HEK293 (cell line): ENCODE measurements around the gene NRL.

Experiments used
- KLF16 ChIP-seq: fragments of 450-650 bp; formaldehyde crosslinking; IDR thresholded peaks from 2 replicates; pipeline ENCODE4 v1.5.1; 2017; ENCODE audit warnings: missing biosample characterization, missing genetic modification characterization
- PRDM4 ChIP-seq: fragments of 450-650 bp; formaldehyde crosslinking; IDR thresholded peaks from 2 replicates; pipeline ENCODE4 v1.5.1; 2017; ENCODE audit warnings: missing biosample characterization, missing genetic modification characterization
- SCRT2 ChIP-seq: fragments of 450-650 bp; formaldehyde crosslinking; IDR thresholded peaks from 2 replicates; pipeline ENCODE4 v1.5.1; 2016; ENCODE audit warnings: missing biosample characterization, missing genetic modification characterization
- SP3 ChIP-seq: fragments of 450-650 bp; formaldehyde crosslinking; IDR thresholded peaks from 2 replicates; pipeline ENCODE4 v1.5.1; 2016; ENCODE audit warnings: missing biosample characterization, missing genetic modification characterization
- ZBTB1 ChIP-seq: fragments of 450-650 bp; formaldehyde crosslinking; IDR thresholded peaks from 2 replicates; pipeline ENCODE4 v1.5.1; 2016; ENCODE audit warnings: missing biosample characterization, missing genetic modification characterization
- ZBTB17 ChIP-seq: fragments of 450-650 bp; formaldehyde crosslinking; IDR thresholded peaks from 2 replicates; pipeline ENCODE4 v1.5.1; 2016; ENCODE audit warnings: missing biosample characterization, missing genetic modification characterization
- ZFP41 ChIP-seq: fragments of 450-650 bp; formaldehyde crosslinking; IDR thresholded peaks from 2 replicates; pipeline ENCODE4 v1.5.1; 2016; ENCODE audit warnings: missing biosample characterization, missing genetic modification characterization, borderline replicate concordance
- ZFP69B ChIP-seq: fragments of 450-650 bp; formaldehyde crosslinking; IDR thresholded peaks from 2 replicates; pipeline ENCODE4 v1.5.1; 2016; ENCODE audit warnings: missing biosample characterization, missing genetic modification characterization
- ZNF114 ChIP-seq: fragments of 450-650 bp; formaldehyde crosslinking; IDR thresholded peaks from 2 replicates; pipeline ENCODE4 v1.5.0; 2017; ENCODE audit warnings: missing biosample characterization, missing genetic modification characterization
- ZNF16 ChIP-seq: fragments of 450-650 bp; formaldehyde crosslinking; IDR thresholded peaks from 2 replicates; pipeline ENCODE4 v1.5.1; 2016; ENCODE audit warnings: low read depth, missing biosample characterization, missing genetic modification characterization
- ZNF169 ChIP-seq: fragments of 450-650 bp; formaldehyde crosslinking; IDR thresholded peaks from 2 replicates; pipeline ENCODE4 v1.5.1; 2016; ENCODE audit warnings: missing biosample characterization, missing genetic modification characterization
- ZNF174 ChIP-seq: fragments of 450-650 bp; formaldehyde crosslinking; IDR thresholded peaks from 2 replicates; pipeline ENCODE4 v1.5.0; 2017; ENCODE audit warnings: missing biosample characterization, mild to moderate bottlenecking, missing genetic modification characterization
- ZNF2 ChIP-seq: fragments of 450-650 bp; formaldehyde crosslinking; IDR thresholded peaks from 2 replicates; pipeline ENCODE4 v1.5.1; 2016; ENCODE audit warnings: missing biosample characterization, missing genetic modification characterization
- ZNF223 ChIP-seq: fragments of 450-650 bp; formaldehyde crosslinking; IDR thresholded peaks from 2 replicates; pipeline ENCODE4 v1.5.1; 2016; ENCODE audit warnings: missing biosample characterization, missing genetic modification characterization
- ZNF26 ChIP-seq: fragments of 450-650 bp; formaldehyde crosslinking; IDR thresholded peaks from 2 replicates; pipeline ENCODE4 v1.5.1; 2016; ENCODE audit warnings: missing biosample characterization, missing genetic modification characterization
- ZNF302 ChIP-seq: fragments of 450-650 bp; formaldehyde crosslinking; IDR thresholded peaks from 2 replicates; pipeline ENCODE4 v1.5.1; 2016; ENCODE audit warnings: missing biosample characterization, missing genetic modification characterization, low read depth
- ZNF391 ChIP-seq: fragments of 450-650 bp; formaldehyde crosslinking; IDR thresholded peaks from 2 replicates; pipeline ENCODE4 v1.5.1; 2016; ENCODE audit warnings: low read depth, missing biosample characterization, missing genetic modification characterization, borderline replicate concordance
- ZNF621 ChIP-seq: fragments of 450-650 bp; formaldehyde crosslinking; IDR thresholded peaks from 2 replicates; pipeline ENCODE4 v1.5.1; 2017; ENCODE audit warnings: missing biosample characterization, missing genetic modification characterization
- ZNF747 ChIP-seq: fragments of 450-650 bp; formaldehyde crosslinking; IDR thresholded peaks from 2 replicates; pipeline ENCODE4 v1.5.1; 2016; ENCODE audit warnings: missing biosample characterization, missing genetic modification characterization
- ZNF837 ChIP-seq: fragments of 450-650 bp; formaldehyde crosslinking; IDR thresholded peaks from 2 replicates; pipeline ENCODE4 v1.5.1; 2016; ENCODE audit warnings: missing biosample characterization, missing genetic modification characterization
- ZSCAN23 ChIP-seq: fragments of 450-650 bp; formaldehyde crosslinking; IDR thresholded peaks from 2 replicates; pipeline ENCODE4 v1.5.1; 2016; ENCODE audit warnings: missing biosample characterization, missing genetic modification characterization
- ZXDB ChIP-seq: fragments of 450-650 bp; formaldehyde crosslinking; IDR thresholded peaks from 2 replicates; pipeline ENCODE4 v1.5.1; 2016; ENCODE audit warnings: missing biosample characterization, missing genetic modification characterization
- TF ChIP-seq, protein P1 (sequence below): fragments of 450-650 bp; formaldehyde crosslinking; IDR thresholded peaks from 2 replicates; pipeline ENCODE4 v1.5.1; 2017; ENCODE audit warnings: missing biosample characterization, missing genetic modification characterization
- TF ChIP-seq, protein P2 (sequence below): fragments of 450-650 bp; formaldehyde crosslinking; IDR thresholded peaks from 2 replicates; pipeline ENCODE4 v1.5.1; 2016; ENCODE audit warnings: missing biosample characterization, missing genetic modification characterization, borderline replicate concordance
- TF ChIP-seq, protein P3 (sequence below): fragments of 450-650 bp; formaldehyde crosslinking; IDR thresholded peaks from 2 replicates; pipeline ENCODE4 v1.5.1; 2016; ENCODE audit warnings: missing biosample characterization, missing genetic modification characterization

Gene NRL

DNA sequence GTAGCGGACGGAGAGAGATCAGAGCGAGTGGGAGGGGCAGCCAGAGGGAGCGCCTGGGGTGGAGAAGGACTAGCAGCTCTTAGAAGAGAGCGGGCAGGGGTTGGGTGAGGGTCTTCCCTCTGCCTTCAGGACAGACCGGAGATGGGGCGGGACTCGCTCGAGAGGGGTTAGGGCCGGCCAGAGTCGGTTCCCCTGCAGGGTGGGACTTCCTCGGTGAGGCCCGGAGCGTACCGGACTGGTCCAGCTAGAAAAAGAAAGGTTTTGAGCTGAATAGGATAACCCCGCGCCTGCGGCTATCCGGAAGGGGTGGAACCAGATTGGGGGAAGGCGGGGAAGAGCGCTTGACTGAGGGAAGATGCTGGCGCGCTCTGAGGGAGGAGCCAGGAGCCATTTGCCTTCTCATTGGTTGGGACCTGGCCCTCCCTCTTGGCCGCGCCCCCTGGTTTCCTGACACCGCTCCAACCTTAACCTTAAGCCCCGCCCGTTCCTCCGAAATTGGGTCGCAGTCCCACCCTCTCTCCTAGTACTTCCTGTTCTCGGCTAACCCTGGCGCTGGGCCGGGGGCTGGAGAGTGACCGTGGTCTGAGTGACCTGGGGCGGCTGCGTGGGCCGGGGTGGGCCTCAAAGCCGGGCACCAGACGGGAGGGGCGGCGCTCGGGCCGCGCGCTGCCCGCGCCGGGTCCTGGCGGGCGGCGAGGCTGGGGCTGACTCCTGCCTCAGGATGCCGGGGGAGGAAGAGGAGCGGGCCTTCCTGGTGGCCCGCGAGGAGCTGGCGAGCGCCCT, 32.4 kb upstream of the NRL start, which contains the start of gene RNF31 (continued):
- TF ChIP-seq, protein P1, sequence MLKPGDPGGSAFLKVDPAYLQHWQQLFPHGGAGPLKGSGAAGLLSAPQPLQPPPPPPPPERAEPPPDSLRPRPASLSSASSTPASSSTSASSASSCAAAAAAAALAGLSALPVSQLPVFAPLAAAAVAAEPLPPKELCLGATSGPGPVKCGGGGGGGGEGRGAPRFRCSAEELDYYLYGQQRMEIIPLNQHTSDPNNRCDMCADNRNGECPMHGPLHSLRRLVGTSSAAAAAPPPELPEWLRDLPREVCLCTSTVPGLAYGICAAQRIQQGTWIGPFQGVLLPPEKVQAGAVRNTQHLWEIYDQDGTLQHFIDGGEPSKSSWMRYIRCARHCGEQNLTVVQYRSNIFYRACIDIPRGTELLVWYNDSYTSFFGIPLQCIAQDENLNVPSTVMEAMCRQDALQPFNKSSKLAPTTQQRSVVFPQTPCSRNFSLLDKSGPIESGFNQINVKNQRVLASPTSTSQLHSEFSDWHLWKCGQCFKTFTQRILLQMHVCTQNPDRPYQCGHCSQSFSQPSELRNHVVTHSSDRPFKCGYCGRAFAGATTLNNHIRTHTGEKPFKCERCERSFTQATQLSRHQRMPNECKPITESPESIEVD (tag by site-specific recombination): no peak
- TF ChIP-seq ZSCAN23 (tag by site-specific recombination): no peak
- no peak for TF ChIP-seq ZNF16
- TF ChIP-seq ZNF2 (tag by site-specific recombination): peak; percentile 13; the same call in 1 of the 2 replicates
- TF ChIP-seq ZNF621: no peak
- no peak for TF ChIP-seq ZBTB1
- no peak; the same call in 1 of the 2 replicates for TF ChIP-seq ZBTB17 (tag by site-specific recombination)
- TF ChIP-seq ZFP69B (tag by site-specific recombination): peak; percentile 10; the same call in 1 of the 2 replicates
- TF ChIP-seq, protein P2, sequence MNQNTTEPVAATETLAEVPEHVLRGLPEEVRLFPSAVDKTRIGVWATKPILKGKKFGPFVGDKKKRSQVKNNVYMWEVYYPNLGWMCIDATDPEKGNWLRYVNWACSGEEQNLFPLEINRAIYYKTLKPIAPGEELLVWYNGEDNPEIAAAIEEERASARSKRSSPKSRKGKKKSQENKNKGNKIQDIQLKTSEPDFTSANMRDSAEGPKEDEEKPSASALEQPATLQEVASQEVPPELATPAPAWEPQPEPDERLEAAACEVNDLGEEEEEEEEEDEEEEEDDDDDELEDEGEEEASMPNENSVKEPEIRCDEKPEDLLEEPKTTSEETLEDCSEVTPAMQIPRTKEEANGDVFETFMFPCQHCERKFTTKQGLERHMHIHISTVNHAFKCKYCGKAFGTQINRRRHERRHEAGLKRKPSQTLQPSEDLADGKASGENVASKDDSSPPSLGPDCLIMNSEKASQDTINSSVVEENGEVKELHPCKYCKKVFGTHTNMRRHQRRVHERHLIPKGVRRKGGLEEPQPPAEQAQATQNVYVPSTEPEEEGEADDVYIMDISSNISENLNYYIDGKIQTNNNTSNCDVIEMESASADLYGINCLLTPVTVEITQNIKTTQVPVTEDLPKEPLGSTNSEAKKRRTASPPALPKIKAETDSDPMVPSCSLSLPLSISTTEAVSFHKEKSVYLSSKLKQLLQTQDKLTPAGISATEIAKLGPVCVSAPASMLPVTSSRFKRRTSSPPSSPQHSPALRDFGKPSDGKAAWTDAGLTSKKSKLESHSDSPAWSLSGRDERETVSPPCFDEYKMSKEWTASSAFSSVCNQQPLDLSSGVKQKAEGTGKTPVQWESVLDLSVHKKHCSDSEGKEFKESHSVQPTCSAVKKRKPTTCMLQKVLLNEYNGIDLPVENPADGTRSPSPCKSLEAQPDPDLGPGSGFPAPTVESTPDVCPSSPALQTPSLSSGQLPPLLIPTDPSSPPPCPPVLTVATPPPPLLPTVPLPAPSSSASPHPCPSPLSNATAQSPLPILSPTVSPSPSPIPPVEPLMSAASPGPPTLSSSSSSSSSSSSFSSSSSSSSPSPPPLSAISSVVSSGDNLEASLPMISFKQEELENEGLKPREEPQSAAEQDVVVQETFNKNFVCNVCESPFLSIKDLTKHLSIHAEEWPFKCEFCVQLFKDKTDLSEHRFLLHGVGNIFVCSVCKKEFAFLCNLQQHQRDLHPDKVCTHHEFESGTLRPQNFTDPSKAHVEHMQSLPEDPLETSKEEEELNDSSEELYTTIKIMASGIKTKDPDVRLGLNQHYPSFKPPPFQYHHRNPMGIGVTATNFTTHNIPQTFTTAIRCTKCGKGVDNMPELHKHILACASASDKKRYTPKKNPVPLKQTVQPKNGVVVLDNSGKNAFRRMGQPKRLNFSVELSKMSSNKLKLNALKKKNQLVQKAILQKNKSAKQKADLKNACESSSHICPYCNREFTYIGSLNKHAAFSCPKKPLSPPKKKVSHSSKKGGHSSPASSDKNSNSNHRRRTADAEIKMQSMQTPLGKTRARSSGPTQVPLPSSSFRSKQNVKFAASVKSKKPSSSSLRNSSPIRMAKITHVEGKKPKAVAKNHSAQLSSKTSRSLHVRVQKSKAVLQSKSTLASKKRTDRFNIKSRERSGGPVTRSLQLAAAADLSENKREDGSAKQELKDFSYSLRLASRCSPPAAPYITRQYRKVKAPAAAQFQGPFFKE (tag by site-specific recombination): no peak
- TF ChIP-seq, protein P3, sequence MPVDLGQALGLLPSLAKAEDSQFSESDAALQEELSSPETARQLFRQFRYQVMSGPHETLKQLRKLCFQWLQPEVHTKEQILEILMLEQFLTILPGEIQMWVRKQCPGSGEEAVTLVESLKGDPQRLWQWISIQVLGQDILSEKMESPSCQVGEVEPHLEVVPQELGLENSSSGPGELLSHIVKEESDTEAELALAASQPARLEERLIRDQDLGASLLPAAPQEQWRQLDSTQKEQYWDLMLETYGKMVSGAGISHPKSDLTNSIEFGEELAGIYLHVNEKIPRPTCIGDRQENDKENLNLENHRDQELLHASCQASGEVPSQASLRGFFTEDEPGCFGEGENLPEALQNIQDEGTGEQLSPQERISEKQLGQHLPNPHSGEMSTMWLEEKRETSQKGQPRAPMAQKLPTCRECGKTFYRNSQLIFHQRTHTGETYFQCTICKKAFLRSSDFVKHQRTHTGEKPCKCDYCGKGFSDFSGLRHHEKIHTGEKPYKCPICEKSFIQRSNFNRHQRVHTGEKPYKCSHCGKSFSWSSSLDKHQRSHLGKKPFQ (tag by site-specific recombination): no peak
- no peak for TF ChIP-seq ZNF114 (tag by site-specific recombination)
- TF ChIP-seq ZNF169 (tag by site-specific recombination): no peak
- TF ChIP-seq ZNF174 (tag by site-specific recombination): no peak
- no peak for TF ChIP-seq ZNF747 (tag by site-specific recombination)
- no peak for TF ChIP-seq ZNF26 (tag by site-specific recombination)
- TF ChIP-seq ZNF837 (tag by site-specific recombination): no peak
- no peak for TF ChIP-seq PRDM4
- no peak for TF ChIP-seq SCRT2 (tag by site-specific recombination)
- TF ChIP-seq ZNF223 (tag by site-specific recombination): no peak
- TF ChIP-seq ZNF391: peak; percentile 38; the same call in 1 of the 2 replicates
- no peak for TF ChIP-seq ZFP41 (tag by site-specific recombination)
- no peak for TF ChIP-seq ZNF302
- no peak; the same call in 1 of the 2 replicates for TF ChIP-seq ZXDB (tag by site-specific recombination)
- TF ChIP-seq KLF16 (tag by site-specific recombination): peak; percentile 5; the same call in 1 of the 2 replicates
- TF ChIP-seq SP3 (tag by site-specific recombination): peak; percentile 88
